Caco-2 (cell line): ENCODE measurements around the gene YWHAB. TPM values are rescaled to one million over a fixed set of nuclear protein-coding genes. Genes with fewer than 3 reads are reported as not detected.
"Not testable (repeated sequence)": the region's sequence is repeated elsewhere in the genome, so short reads cannot be mapped to it uniquely, and the experiment has no call there.

ENCODE experiments used
- BruUV-seq: library from RNA; stranded (reverse); fragments of 400-500 nt; replicated peaks from 2 replicates; lab custom pipeline; 2021; lab: Mats Ljungman, UMichigan
- CTCF ChIA-PET: fragments of 300-600 bp; sonication (Branson Sonifier 250); formaldehyde crosslinking; loops from one replicate; lab custom pipeline; 2022; ENCODE audit warnings: antibody characterized with exemption; lab: Charles Lee
- POLR2A ChIA-PET: fragments of 300-600 bp; sonication (Branson Sonifier 250); formaldehyde crosslinking; loops from one replicate; lab custom pipeline; 2022; ENCODE audit warnings: antibody characterized with exemption; lab: Charles Lee
- DNase-seq, 2 experiments: peaks; one replicate each; pipeline versions ENCODE4 v3.0.0 to v3.0.0-alpha.2; 2020 to 2022
- H3K27me3 ChIP-seq: replicated peaks from 2 replicates; pipeline ENCODE4 v1.6.0; 2011; ENCODE audit warnings: low read length; ENCODE audit not compliant: control insufficient read depth, insufficient read depth
- H3K36me3 ChIP-seq: 2 replicates; pipeline ENCODE4 v1.5.1; 2011; ENCODE audit warnings: low read length; ENCODE audit not compliant: control insufficient read depth, insufficient read depth
- H3K4me1 ChIP-seq: fragments of 250-450 bp; sonication (Bioruptor Pico); 2 replicates; pipeline ENCODE4 v1.5.1; 2020; ENCODE audit warnings: mild to moderate bottlenecking
- H3K4me3 ChIP-seq: 2 replicates; pipeline ENCODE4 v1.5.1; 2011; ENCODE audit warnings: low read depth, mild to moderate bottlenecking, control low read depth, low read length
- H3K9me3 ChIP-seq: fragments of 250-450 bp; sonication (Bioruptor Pico); 2 replicates; pipeline ENCODE4 v1.5.1; 2020; ENCODE audit warnings: mild to moderate bottlenecking, moderate library complexity
- H3K27ac Mint-ChIP-seq: one replicate; pipeline ENCODE4 v1.8.0; 2022; ENCODE audit warnings: mixed read lengths; ENCODE audit not compliant: unreplicated experiment
- H3K27me3 Mint-ChIP-seq: one replicate; pipeline ENCODE4 v1.8.0; 2022; ENCODE audit warnings: mixed read lengths; ENCODE audit not compliant: insufficient read depth, unreplicated experiment
- H3K36me3 Mint-ChIP-seq: one replicate; pipeline ENCODE4 v1.8.0; 2022; ENCODE audit warnings: mild to moderate bottlenecking, mixed read lengths; ENCODE audit not compliant: insufficient read depth, unreplicated experiment
- H3K4me1 Mint-ChIP-seq: one replicate; pipeline ENCODE4 v1.8.0; 2022; ENCODE audit warnings: low read depth, mixed read lengths; ENCODE audit not compliant: unreplicated experiment
- H3K4me3 Mint-ChIP-seq: one replicate; pipeline ENCODE4 v1.8.0; 2022; ENCODE audit warnings: mild to moderate bottlenecking, moderate library complexity, mixed read lengths; ENCODE audit not compliant: unreplicated experiment
- H3K9me3 Mint-ChIP-seq: one replicate; pipeline ENCODE4 v1.8.0; 2022; ENCODE audit warnings: mixed read lengths; ENCODE audit not compliant: unreplicated experiment
- CTCF ChIP-seq, 2 experiments: fragments of 200-600 bp in 1 of 2; IDR thresholded peaks; 1 replicate in 1 of 2; 2 replicates in 1 of 2; pipeline versions ENCODE4 v1.5.1 to v1.8.0; 2011 to 2022; ENCODE audit warnings: antibody characterized with exemption in 1 of 2, control low read depth in 1 of 2, inconsistent platforms in 1 of 2, low read depth in 1 of 2, low read length in 1 of 2, mild to moderate bottlenecking in 1 of 2, moderate library complexity in 1 of 2; ENCODE audit not compliant: insufficient read depth in 1 of 2, severe bottlenecking in 1 of 2, unreplicated experiment in 1 of 2
- intact Hi-C: fragments of 100-400 bp; cut with micrococcal nuclease; formaldehyde crosslinking; loops from one replicate; pipeline ENCODE4 v1.10.0; 2022; ENCODE audit not compliant: unreplicated experiment
- total RNA-seq: library from RNA; stranded (reverse); gene quantifications from 2 replicates; pipeline ENCODE4 v1.2.3, GENCODE V29; 2022

The YWHAB gene
- total RNA-seq, 1 experiment from 2014 or later: 522 TPM

GRCh38 chr20:44861531-44862006 lies 23.9 kb upstream of the YWHAB start:
- TF ChIP-seq CTCF (IDR thresholded peaks at IDR 0.05; ENCODE audit: insufficient read depth in 1 of 2, low read depth in 1 of 2, low read length in 1 of 2, severe bottlenecking in 1 of 2, unreplicated experiment in 1 of 2): no peak
- no peaks in the 10 kb centered on the region for H3K27me3 Mint-ChIP-seq
- no peaks in the 10 kb centered on the region for H3K36me3 Mint-ChIP-seq
- no peak overlapping the region for H3K4me3 Mint-ChIP-seq
- H3K9me3 Mint-ChIP-seq: peaks cover 5% of the 10 kb centered on the region
- peaks cover 24% of the 10 kb centered on the region for H3K4me1 Mint-ChIP-seq
- H3K9me3 ChIP-seq: no peaks in the 10 kb centered on the region
- ChIA-PET CTCF (no interaction called here), POLR2A (no interaction called here)
- DNase-seq: no peak
- intact Hi-C loops: no loop called here
- H3K27ac Mint-ChIP-seq: no peak overlapping the region
- no TSS peak for BruUV-seq
- H3K4me3 ChIP-seq: no peak overlapping the region
- H3K27me3 ChIP-seq: no peaks in the 10 kb centered on the region
- peaks cover 27% of the 10 kb centered on the region for H3K4me1 ChIP-seq
- H3K36me3 ChIP-seq: no peaks in the 10 kb centered on the region

- no peaks in the 10 kb centered on the region for H3K27me3 Mint-ChIP-seq
- Histone ChIP-seq H3K36me3 (no peaks in the 10 kb centered on the region), H3K4me1 (peaks cover 20% of the 10 kb centered on the region), H3K9me3 (no peaks in the 10 kb centered on the region), H3K27me3 (no peaks in the 10 kb centered on the region), H3K4me3 (no peak overlapping the region)
- peaks cover 20% of the 10 kb centered on the region for H3K4me1 Mint-ChIP-seq
- no peak for TF ChIP-seq CTCF (IDR thresholded peaks at IDR 0.05; ENCODE audit: insufficient read depth in 1 of 2, low read depth in 1 of 2, low read length in 1 of 2, severe bottlenecking in 1 of 2, unreplicated experiment in 1 of 2)
- DNase-seq: no peak
- H3K9me3 Mint-ChIP-seq: no peaks in the 10 kb centered on the region
- H3K4me3 Mint-ChIP-seq: no peak overlapping the region
- peaks cover under 1% of the 10 kb centered on the region for H3K36me3 Mint-ChIP-seq
- peak overlapping the region; percentile 40 for H3K27ac Mint-ChIP-seq
- CTCF ChIA-PET: interaction anchor here (1.4 to 1.9 kb wide), 2 partner anchors 11 to 114 kb away, joined by 3 to 6 read pairs; no protein-coding TSS in a partner anchor
- no TSS peak for BruUV-seq
- POLR2A ChIA-PET: interaction anchor here (0.5 to 0.8 kb wide), 2 partner anchors 23 to 28 kb away, joined by 3 read pairs; partner anchors contain the start of gene YWHAB
- intact Hi-C loops: no loop called here
Observed at GRCh38 chr20:44862286-44862685, 23.2 kb upstream of the YWHAB start.

- H3K27me3 Mint-ChIP-seq, H3K9me3 ChIP-seq, H3K36me3 Mint-ChIP-seq, H3K36me3 ChIP-seq, H3K4me3 ChIP-seq, H3K9me3 Mint-ChIP-seq, H3K4me3 Mint-ChIP-seq, intact Hi-C loops, POLR2A ChIA-PET, H3K27me3 ChIP-seq, BruUV-seq: not testable (repeated sequence)
- peaks cover 18% of the 10 kb centered on the region for H3K4me1 ChIP-seq
- peak; percentile 55 to 61 for DNase-seq
- CTCF ChIA-PET: interaction anchor here (0.6 to 1.9 kb wide), 5 partner anchors 12 to 306 kb away, joined by 3 to 6 read pairs (median 3); no protein-coding TSS in a partner anchor
- peak overlapping the region; percentile 17 for H3K27ac Mint-ChIP-seq
- peaks cover 20% of the 10 kb centered on the region for H3K4me1 Mint-ChIP-seq
Observed at GRCh38 chr20:44863365-44864084, 22.0 kb upstream of the YWHAB start.

GRCh38 chr20:44864493-44864892 lies 21.0 kb upstream of the YWHAB start:
- H3K27me3 ChIP-seq, H3K9me3 ChIP-seq, CTCF ChIA-PET, POLR2A ChIA-PET, H3K4me3 Mint-ChIP-seq, DNase-seq, intact Hi-C loops, H3K36me3 Mint-ChIP-seq, H3K27me3 Mint-ChIP-seq, H3K4me3 ChIP-seq, BruUV-seq, H3K9me3 Mint-ChIP-seq, H3K36me3 ChIP-seq: not testable (repeated sequence)
- H3K4me1 ChIP-seq: peaks cover 11% of the 10 kb centered on the region
- peak overlapping the region; percentile 17 for H3K27ac Mint-ChIP-seq
- H3K4me1 Mint-ChIP-seq: peaks cover 14% of the 10 kb centered on the region
